Kidney (tissue), 14 donors: ENCODE results near the gene RSBN1. TPM values are rescaled to one million over a fixed set of nuclear protein-coding genes. Genes with fewer than 3 reads are reported as not detected.
A peak's percentile ranks its signal among the peaks of the same experiment; 100 is the strongest.

Source experiments
- DNase-seq, 5 donors: peaks; one replicate each; pipeline ENCODE4 v3.0.0-alpha.2; 2013 to 2020
- FAIRE-seq: peaks from 2 replicates; lab custom pipeline; 2012; peaks lifted over from hg19 to GRCh38; lab: Jason Lieb, UNC
- H3K27ac ChIP-seq, 2 donors: one replicate each; pipeline ENCODE4 v1.7.0; 2013; ENCODE audit warnings: low read depth in 2 of 2, low read length in 2 of 2, inconsistent platforms in 1 of 2
- H3K27me3 ChIP-seq: one replicate; pipeline ENCODE4 v1.7.1; 2013; ENCODE audit warnings: low read length, inconsistent platforms; ENCODE audit not compliant: control insufficient read depth, insufficient read depth
- H3K36me3 ChIP-seq, 3 donors: one replicate each; pipeline versions ENCODE4 v1.7.0 to v1.7.1; 2013; ENCODE audit warnings: low read length in 3 of 3, control low read depth in 1 of 3, inconsistent platforms in 1 of 3; ENCODE audit not compliant: insufficient read depth in 3 of 3, control insufficient read depth in 2 of 3
- H3K4me1 ChIP-seq, 3 donors: one replicate each; pipeline versions ENCODE4 v1.7.0 to v1.7.1; 2013; ENCODE audit warnings: low read length in 3 of 3, inconsistent platforms in 1 of 3, low read depth in 1 of 3; ENCODE audit not compliant: control insufficient read depth in 2 of 3, insufficient read depth in 2 of 3
- H3K4me3 ChIP-seq, 3 donors: one replicate each; pipeline versions ENCODE4 v1.7.0 to v1.8.1; 2013; ENCODE audit warnings: low read length in 3 of 3, control low read depth in 1 of 3, inconsistent platforms in 1 of 3
- H3K9ac ChIP-seq, 3 donors: one replicate each; pipeline versions ENCODE4 v1.7.0 to v1.7.1; 2013; ENCODE audit warnings: low read length in 3 of 3, control low read depth in 1 of 3, inconsistent platforms in 1 of 3
- H3K9me3 ChIP-seq, 3 donors: one replicate each; pipeline versions ENCODE4 v1.7.0 to v1.7.1; 2013; ENCODE audit warnings: low read length in 3 of 3, control low read depth in 1 of 3, inconsistent platforms in 1 of 3; ENCODE audit not compliant: control insufficient read depth in 2 of 3, insufficient read depth in 1 of 3
- CTCF ChIP-seq: IDR thresholded peaks from 3 replicates; pipeline ENCODE4 v1.5.1; 2012; ENCODE audit warnings: mild to moderate bottlenecking, moderate library complexity, borderline replicate concordance; ENCODE audit not compliant: insufficient read depth; ENCODE audit errors: extremely low read depth
- intact Hi-C: fragments of 100-400 bp; cut with DNase I; formaldehyde crosslinking; loops from one replicate; pipeline ENCODE4 v1.11.1; 2022
- polyA plus RNA-seq: library from polyadenylated mRNA; stranded (reverse); fragments of 350-450 nt; fragmentation: Illumina TruSeq; extraction: RNeasy Lipid Tissue Mini Kit (QIAGEN cat#74804); gene quantifications from one replicate; pipeline ENCODE4 v1.2.3, GENCODE V29; 2014; ENCODE audit warnings: low read depth, low replicate concordance; ENCODE audit not compliant: insufficient read depth
- total RNA-seq: library from RNA; stranded (reverse); fragmentation: NEBNext Ultra II Directional; extraction: Animal tissue kit (Norgen Biotek cat#: 25700); gene quantifications from one replicate; pipeline ENCODE4 v1.2.1, GENCODE V29; 2021
- donor health status: control.
- donor health status: control.
- donor health status: control.
- donor health status: control.
- donor health status: control.
- donor health status: DM: yes; HTN: yes; CAD: no.
- donor health status: Normal renal cell carcinoma (clear cell type).

The RSBN1 gene
- total and polyA plus RNA-seq, 2 donors from 2014 or later = 4.0 to 22.0 TPM

- DNase-seq = peak in 4 of 5 donors; percentile 29 to 59 (median 54)
- intact Hi-C loops = no loop called here
- Histone ChIP-seq H3K4me3 (peak overlapping the region; percentile 84 to 99 (median 87)), H3K9ac (peak overlapping the region; percentile 74 to 98 (median 83)), H3K27me3 (no peaks in the 10 kb centered on the region), H3K4me1 (peaks cover 0 to 8% (median 2%) of the 10 kb centered on the region in 3 donors), H3K27ac (peak overlapping the region; percentile 87 to 92), H3K9me3 (no peaks in the 10 kb centered on the region), H3K36me3 (no peaks in the 10 kb centered on the region)
- TF ChIP-seq CTCF = no peak
- FAIRE-seq = no peak
These were observed 954 bp downstream of the RSBN1 start for GRCh38 chr1:113811156-113811887.

- intact Hi-C loops = no loop called here
- H3K36me3 ChIP-seq = no peaks in the 10 kb centered on the region
- TF ChIP-seq CTCF = no peak
- FAIRE-seq (no peak), DNase-seq (peak in 1 of 5 donors; percentile 3)
- peaks cover 0 to 8% (median 2%) of the 10 kb centered on the region in 3 donors for H3K4me1 ChIP-seq
- H3K27ac ChIP-seq = no peak overlapping the region
- H3K4me3 ChIP-seq = peak overlapping the region; percentile 42 to 99 (median 42)
- peak overlapping the region in 1 of 3 donors; percentile 83 for H3K9ac ChIP-seq
- H3K9me3 ChIP-seq = no peaks in the 10 kb centered on the region
- H3K27me3 ChIP-seq = no peaks in the 10 kb centered on the region
These were observed 2.3 kb downstream of the RSBN1 start for GRCh38 chr1:113809670-113810602.

- Histone ChIP-seq H3K4me1 (peaks cover 0 to 8% (median 2%) of the 10 kb centered on the region in 3 donors), H3K27me3 (no peaks in the 10 kb centered on the region), H3K4me3 (no peak overlapping the region), H3K27ac (no peak overlapping the region), H3K9me3 (no peaks in the 10 kb centered on the region), H3K36me3 (no peaks in the 10 kb centered on the region), H3K9ac (no peak overlapping the region)
- intact Hi-C loops = no loop called here
- no peak for FAIRE-seq
- no peak for DNase-seq
- TF ChIP-seq CTCF = no peak
These were observed 3.7 kb downstream of the RSBN1 start for GRCh38 chr1:113808450-113809195.
